H1 (cell line): ENCODE data around the gene CXCL14. TPM values are rescaled to one million over a fixed set of nuclear protein-coding genes. Genes with fewer than 3 reads are reported as not detected.

Experiments
- ASH2L ChIP-seq: fragments of 200-600, 300-600 bp; sonication (generic); IDR thresholded peaks from one replicate; pipeline ENCODE4 v1.7.1; 2017; ENCODE audit warnings: low read length
- ATF3 ChIP-seq: IDR thresholded peaks from 2 replicates; pipeline ENCODE4 v1.6.1; 2011; ENCODE audit warnings: low read depth, mild to moderate bottlenecking, low read length; ENCODE audit not compliant: insufficient read depth
- BACH1 ChIP-seq: IDR thresholded peaks from 2 replicates; pipeline ENCODE4 v1.6.1; 2012; ENCODE audit warnings: low read length, improper control_type of control experiment
- CREB1 ChIP-seq: IDR thresholded peaks from 2 replicates; pipeline ENCODE4 v1.6.1; 2012; ENCODE audit warnings: inconsistent platforms
- CTBP2 ChIP-seq: IDR thresholded peaks from 2 replicates; pipeline ENCODE4 v1.7.0; 2011; ENCODE audit warnings: borderline replicate concordance, mild to moderate bottlenecking, moderate library complexity, mixed read lengths, low read length; ENCODE audit not compliant: insufficient read depth, insufficient read length
- CTCF ChIP-seq, 3 experiments: IDR thresholded peaks; 1 replicate in 2 of 3; 2 replicates in 1 of 3; pipeline versions ENCODE4 v1.5.1 to v1.6.1; 2011; ENCODE audit warnings: low read length in 3 of 3, mild to moderate bottlenecking in 3 of 3, inconsistent platforms in 2 of 3, low read depth in 1 of 3, moderate library complexity in 1 of 3; ENCODE audit not compliant: insufficient read depth in 1 of 3; ENCODE audit errors: control extremely low read depth in 1 of 3
- EP300 ChIP-seq, 2 experiments: IDR thresholded peaks; 1 replicate in 1 of 2; 2 replicates in 1 of 2; pipeline ENCODE4 v1.6.1; 2011 to 2012; ENCODE audit warnings: low read depth in 2 of 2, low read length in 2 of 2, mild to moderate bottlenecking in 2 of 2, borderline replicate concordance in 1 of 2, inconsistent platforms in 1 of 2, moderate library complexity in 1 of 2
- EZH2 ChIP-seq: fragments of 200-600 bp; sonication (generic); IDR thresholded peaks from 2 replicates; pipeline ENCODE4 v1.7.1; 2012; ENCODE audit warnings: low read depth, mild to moderate bottlenecking, moderate library complexity, low read length, inconsistent platforms; ENCODE audit not compliant: severe bottlenecking
- GTF2F1 ChIP-seq: IDR thresholded peaks from 2 replicates; pipeline ENCODE4 v1.6.1; 2012; ENCODE audit warnings: low read depth, low read length, improper control_type of control experiment, borderline replicate concordance
- MAFK ChIP-seq: IDR thresholded peaks from 2 replicates; pipeline ENCODE4 v1.6.1; 2012; ENCODE audit warnings: low read depth, mild to moderate bottlenecking, improper control_type of control experiment, low read length
- NRF1 ChIP-seq: IDR thresholded peaks from 2 replicates; pipeline ENCODE4 v1.6.1; 2011; ENCODE audit warnings: mild to moderate bottlenecking, low read depth, low read length, improper control_type of control experiment
- POLR2A ChIP-seq, 2 experiments: IDR thresholded peaks; 1 replicate in 1 of 2; 2 replicates in 1 of 2; pipeline ENCODE4 v1.6.1; 2011; ENCODE audit warnings: low read depth in 2 of 2, low read length in 2 of 2, mild to moderate bottlenecking in 2 of 2; ENCODE audit errors: control extremely low read depth in 1 of 2
- SAP30 ChIP-seq: fragments of 300-600 bp; sonication (generic); IDR thresholded peaks from 2 replicates; pipeline ENCODE4 v1.7.1; 2012; ENCODE audit warnings: low read length, moderate library complexity, mild to moderate bottlenecking, inconsistent platforms; ENCODE audit not compliant: insufficient read depth, insufficient replicate concordance
- SIN3A ChIP-seq, 2 experiments: IDR thresholded peaks in 1 of 2; conservative IDR thresholded peaks in 1 of 2; 2 replicates each; pipeline ENCODE4 v1.6.1; 2011 to 2012; ENCODE audit warnings: low read length in 2 of 2, improper control_type of control experiment in 1 of 2, low read depth in 1 of 2, mild to moderate bottlenecking in 1 of 2
- SIX5 ChIP-seq: IDR thresholded peaks from 2 replicates; pipeline ENCODE4 v1.6.1; 2011; ENCODE audit warnings: mild to moderate bottlenecking, low read depth, low read length
- SP2 ChIP-seq: IDR thresholded peaks from 2 replicates; pipeline ENCODE4 v1.6.1; 2012; ENCODE audit warnings: mild to moderate bottlenecking, low read length, inconsistent platforms
- SP4 ChIP-seq: IDR thresholded peaks from 2 replicates; pipeline ENCODE4 v1.6.1; 2012; ENCODE audit warnings: low read length, inconsistent platforms
- SUZ12 ChIP-seq: fragments of 200-600 bp; sonication (generic); IDR thresholded peaks from 2 replicates; pipeline ENCODE4 v1.6.1; 2012; ENCODE audit warnings: mild to moderate bottlenecking, inconsistent platforms, low read length, moderate library complexity, mixed read lengths
- polyA plus RNA-seq, 7 experiments: library from polyadenylated mRNA; depleted of rRNA in 3 of 7; stranded (reverse) in 5 of 7; unstranded in 2 of 7; fragments of >200 nt in 5 of 7; fragments of 200-250 nt in 2 of 7; gene quantifications; 1 replicate in 5 of 7; 2 replicates in 1 of 7; 4 replicates in 1 of 7; pipeline versions ENCODE4 v1.2.1 to v1.2.3, GENCODE V29; 2011 to 2013; ENCODE audit warnings: missing spikeins in 2 of 7, mixed read lengths in 2 of 7
- total RNA-seq: library from RNA; stranded (reverse); fragmentation: NEBNext Ultra II Directional; extraction: Animal tissue kit (Norgen Biotek cat#: 25700); gene quantifications from 2 replicates; pipeline ENCODE4 v1.2.1, GENCODE V29; 2021
- TF ChIP-seq, protein P1 (sequence below): IDR thresholded peaks from 2 replicates; pipeline ENCODE4 v1.6.1; 2012; ENCODE audit warnings: inconsistent platforms

CXCL14 gene
- total and polyA plus RNA-seq, 2 of the 8 experiments (the other 6 are each of a cell fraction or from before 2014, with no cell fraction given) = 1.5 to 1.8 TPM

GRCh38 chr5:135534609-135535419 lies 44.0 kb downstream of the CXCL14 start (continued):
- no peak for TF ChIP-seq ASH2L
- no peak for TF ChIP-seq SIN3A (conservative IDR thresholded peaks at IDR 0.05 in 1 of 2, IDR thresholded peaks at IDR 0.05 in 1 of 2; ENCODE audit: low read depth in 1 of 2, low read length in 2 of 2)
- TF ChIP-seq NRF1 = no peak
- TF ChIP-seq BACH1 = no peak
- no peak for TF ChIP-seq SP2
- peak; percentile 95 for TF ChIP-seq EZH2
- no peak for TF ChIP-seq GTF2F1
- TF ChIP-seq SP4 = no peak
- peak; percentile 43 to 60 (median 44) for TF ChIP-seq CTCF (IDR thresholded peaks at IDR 0.05; ENCODE audit: control extremely low read depth in 1 of 3, insufficient read depth in 1 of 3, low read depth in 1 of 3, low read length in 3 of 3)
- TF ChIP-seq SAP30 = no peak
- no peak for TF ChIP-seq POLR2A (IDR thresholded peaks at IDR 0.05; ENCODE audit: control extremely low read depth in 1 of 2, low read depth in 2 of 2, low read length in 2 of 2)
- no peak for TF ChIP-seq MAFK
- 0 out of 3 replicates have a peak, but pooled peaks of 1 of the 2 experiments have one; percentile 23 for TF ChIP-seq EP300 (IDR thresholded peaks at IDR 0.05; ENCODE audit: borderline replicate concordance in 1 of 2, low read depth in 2 of 2, low read length in 2 of 2)
- TF ChIP-seq, protein P1, sequence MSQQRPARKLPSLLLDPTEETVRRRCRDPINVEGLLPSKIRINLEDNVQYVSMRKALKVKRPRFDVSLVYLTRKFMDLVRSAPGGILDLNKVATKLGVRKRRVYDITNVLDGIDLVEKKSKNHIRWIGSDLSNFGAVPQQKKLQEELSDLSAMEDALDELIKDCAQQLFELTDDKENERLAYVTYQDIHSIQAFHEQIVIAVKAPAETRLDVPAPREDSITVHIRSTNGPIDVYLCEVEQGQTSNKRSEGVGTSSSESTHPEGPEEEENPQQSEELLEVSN = peak; percentile 56; the same call in 1 of the 2 replicates
- no peak for TF ChIP-seq ATF3
- TF ChIP-seq CREB1 = no peak
- no peak for TF ChIP-seq SIX5
- TF ChIP-seq CTBP2 = peak; percentile 61
- peak; percentile 93 for TF ChIP-seq SUZ12
